Endothelial cell of umbilical vein (primary cell): ENCODE data around the gene NAA40.

Experiments
- CTCF ChIP-seq, 2 donors: IDR thresholded peaks; 1 replicate in 1 of 2; 2 replicates in 1 of 2; pipeline ENCODE4 v1.5.1; 2011; ENCODE audit warnings: low read length in 2 of 2, mild to moderate bottlenecking in 2 of 2, moderate library complexity in 2 of 2, control low read depth in 1 of 2, inconsistent platforms in 1 of 2, low read depth in 1 of 2; ENCODE audit not compliant: insufficient read depth in 1 of 2; ENCODE audit errors: extremely low read depth in 1 of 2
- EZH2 ChIP-seq: IDR thresholded peaks from 2 replicates; pipeline ENCODE4 v1.6.1; 2012; ENCODE audit warnings: borderline replicate concordance, low read depth, mild to moderate bottlenecking, moderate library complexity, low read length, inconsistent platforms; ENCODE audit not compliant: severe bottlenecking
- MYC ChIP-seq: IDR thresholded peaks from one replicate; pipeline ENCODE4 v1.6.1; 2011; ENCODE audit warnings: mild to moderate bottlenecking, low read depth, low read length
- POLR2A ChIP-seq: IDR thresholded peaks from 2 replicates; pipeline ENCODE4 v1.6.1; 2012; ENCODE audit warnings: low read depth, mild to moderate bottlenecking, control low read depth, low read length
- POLR2AphosphoS5 ChIP-seq: IDR thresholded peaks from 2 replicates; pipeline ENCODE4 v1.6.1; 2012; ENCODE audit warnings: low read depth, mild to moderate bottlenecking, control low read depth, low read length, moderate library complexity; ENCODE audit not compliant: insufficient read depth

GRCh38 chr11:63951779-63952536 is 13.2 kb downstream of the NAA40 start:
- TF ChIP-seq POLR2A (no peak), CTCF (IDR thresholded peaks at IDR 0.05; ENCODE audit: extremely low read depth in 1 of 2, insufficient read depth in 1 of 2, low read depth in 1 of 2, low read length in 2 of 2) (no peak), EZH2 (no peak), POLR2AphosphoS5 (no peak), MYC (no peak)
